ENCODE results near the gene CACNG4. TPM values are rescaled to one million over a fixed set of nuclear protein-coding genes. Genes with fewer than 3 reads are reported as not detected.

CACNG4 gene
- total RNA-seq, 2 experiments from 2014 or later = not detected

DNA sequence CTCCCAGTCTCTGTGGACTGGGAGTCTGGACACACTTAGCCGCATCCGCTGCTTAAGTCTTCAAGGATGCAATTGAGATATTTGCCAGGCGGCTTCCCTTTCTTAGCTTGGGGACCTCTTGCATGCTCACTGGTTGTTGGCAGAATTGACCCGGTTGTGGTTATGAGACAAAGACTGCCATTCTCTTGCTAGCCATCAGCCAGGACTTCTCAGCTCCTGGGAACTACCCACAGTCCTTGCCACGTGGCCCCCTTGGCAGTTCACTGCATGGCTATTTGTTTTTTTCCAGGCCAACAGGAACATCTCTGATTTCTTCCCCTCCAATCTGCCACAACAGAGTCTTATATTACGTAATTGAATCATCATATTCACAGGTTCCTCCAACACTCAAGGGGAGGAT lies 25.5 kb downstream of the CACNG4 start:
- no peak overlapping the region for H3K4me3 Mint-ChIP-seq
- H3K27ac Mint-ChIP-seq = no peak overlapping the region
- POLR2A ChIA-PET = no interaction called here
- DNase-seq (no peak), ATAC-seq (ENCODE audit: poor library complexity) (no peak)
- TF ChIP-seq, protein P1, sequence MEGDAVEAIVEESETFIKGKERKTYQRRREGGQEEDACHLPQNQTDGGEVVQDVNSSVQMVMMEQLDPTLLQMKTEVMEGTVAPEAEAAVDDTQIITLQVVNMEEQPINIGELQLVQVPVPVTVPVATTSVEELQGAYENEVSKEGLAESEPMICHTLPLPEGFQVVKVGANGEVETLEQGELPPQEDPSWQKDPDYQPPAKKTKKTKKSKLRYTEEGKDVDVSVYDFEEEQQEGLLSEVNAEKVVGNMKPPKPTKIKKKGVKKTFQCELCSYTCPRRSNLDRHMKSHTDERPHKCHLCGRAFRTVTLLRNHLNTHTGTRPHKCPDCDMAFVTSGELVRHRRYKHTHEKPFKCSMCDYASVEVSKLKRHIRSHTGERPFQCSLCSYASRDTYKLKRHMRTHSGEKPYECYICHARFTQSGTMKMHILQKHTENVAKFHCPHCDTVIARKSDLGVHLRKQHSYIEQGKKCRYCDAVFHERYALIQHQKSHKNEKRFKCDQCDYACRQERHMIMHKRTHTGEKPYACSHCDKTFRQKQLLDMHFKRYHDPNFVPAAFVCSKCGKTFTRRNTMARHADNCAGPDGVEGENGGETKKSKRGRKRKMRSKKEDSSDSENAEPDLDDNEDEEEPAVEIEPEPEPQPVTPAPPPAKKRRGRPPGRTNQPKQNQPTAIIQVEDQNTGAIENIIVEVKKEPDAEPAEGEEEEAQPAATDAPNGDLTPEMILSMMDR (IDR thresholded peaks at IDR 0.05) = no peak
- H3K36me3 Mint-ChIP-seq (ENCODE audit: low read depth) = no peaks in the 10 kb centered on the region
- H3K36me3 ChIP-seq (ENCODE audit: insufficient read depth, low read length) = no peaks in the 10 kb centered on the region
- H3K27ac ChIP-seq (ENCODE audit: low read depth in 1 of 2, low read length in 2 of 2) = no peak overlapping the region
- CTCF ChIA-PET = no interaction called here
- peaks cover 4 to 30% of the 10 kb centered on the region in 2 experiments for H3K27me3 ChIP-seq (ENCODE audit: control insufficient read depth in 1 of 2, insufficient read depth in 2 of 2, low read length in 2 of 2)
- intact Hi-C loops (cut with DNase I, micrococcal nuclease) = no loop called here
- H3K4me3 ChIP-seq (ENCODE audit: low read length) = no peak overlapping the region
- no peaks in the 10 kb centered on the region for H3K9me3 Mint-ChIP-seq
- H3K4me1 Mint-ChIP-seq (ENCODE audit: low read depth) = no peaks in the 10 kb centered on the region
- peaks cover 0 to 4% of the 10 kb centered on the region in 2 experiments for H3K9me3 ChIP-seq (ENCODE audit: control insufficient read depth in 1 of 2, insufficient read depth in 1 of 2, low read length in 2 of 2)
- H3K4me1 ChIP-seq (ENCODE audit: insufficient read depth, low read length) = no peaks in the 10 kb centered on the region
- H3K27me3 Mint-ChIP-seq = peaks cover 55% of the 10 kb centered on the region

DNA sequence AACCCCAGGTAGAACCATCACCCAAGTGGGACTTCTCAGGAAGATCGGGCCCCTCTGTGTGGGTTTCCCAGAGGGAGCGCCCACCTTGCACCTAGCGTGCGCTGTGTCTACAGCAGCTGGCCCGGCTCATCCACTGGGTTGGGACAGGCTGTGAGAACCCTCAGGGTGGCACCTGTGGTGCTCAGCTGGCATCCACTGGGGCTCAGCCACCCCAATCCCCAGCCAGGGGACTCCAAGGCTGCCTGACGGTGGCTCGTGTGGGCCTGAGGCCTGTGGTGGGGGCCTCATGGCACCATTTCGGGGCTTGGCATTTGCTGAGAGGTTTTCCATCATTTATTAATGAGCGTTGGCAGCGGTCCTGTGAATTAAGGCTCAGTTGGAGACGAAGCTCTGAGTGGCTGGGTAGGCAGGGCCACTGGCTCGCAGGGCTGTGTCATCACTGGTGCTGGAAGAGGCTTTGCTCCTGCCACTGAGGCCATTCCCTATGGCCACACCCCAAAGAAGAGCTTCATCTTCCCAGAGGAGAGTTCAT lies 28.5 kb downstream of the CACNG4 start:
- intact Hi-C loops (cut with DNase I, micrococcal nuclease) = no loop called here
- POLR2A ChIA-PET = no interaction called here

DNA sequence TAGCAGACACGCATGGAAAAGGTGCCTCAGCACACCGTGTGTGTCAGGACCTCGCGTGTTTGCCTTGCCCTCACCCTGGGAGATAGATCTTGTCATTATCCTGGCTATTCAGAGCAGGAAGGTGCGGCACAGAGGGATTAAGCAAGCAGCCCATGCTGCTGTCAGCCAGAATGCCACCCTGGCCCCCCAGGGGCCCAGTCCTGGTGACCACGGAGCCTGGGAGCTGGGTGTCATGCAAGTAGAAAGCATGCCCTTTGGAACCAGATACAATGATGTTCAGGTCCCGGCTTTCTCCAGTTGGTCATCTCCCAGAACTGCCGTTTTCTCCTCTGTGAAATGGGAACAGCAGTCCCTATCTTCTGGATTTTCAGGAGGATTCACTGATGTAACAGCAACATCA lies 29.9 kb downstream of the CACNG4 start:
- Histone ChIP-seq H3K27ac (ENCODE audit: low read depth in 1 of 2, low read length in 2 of 2) (no peak overlapping the region), H3K4me3 (ENCODE audit: low read length) (no peak overlapping the region), H3K27me3 (ENCODE audit: control insufficient read depth in 1 of 2, insufficient read depth in 2 of 2, low read length in 2 of 2) (peaks cover 2 to 10% of the 10 kb centered on the region in 2 experiments), H3K4me1 (ENCODE audit: insufficient read depth, low read length) (no peaks in the 10 kb centered on the region), H3K36me3 (ENCODE audit: insufficient read depth, low read length) (no peaks in the 10 kb centered on the region), H3K9me3 (ENCODE audit: control insufficient read depth in 1 of 2, insufficient read depth in 1 of 2, low read length in 2 of 2) (no peaks in the 10 kb centered on the region)
- intact Hi-C loops (cut with DNase I, micrococcal nuclease) = no loop called here
- Mint-ChIP-seq H3K9me3 (no peaks in the 10 kb centered on the region), H3K4me1 (ENCODE audit: low read depth) (no peaks in the 10 kb centered on the region), H3K36me3 (ENCODE audit: low read depth) (no peaks in the 10 kb centered on the region), H3K27me3 (peaks cover 27% of the 10 kb centered on the region), H3K4me3 (no peak overlapping the region), H3K27ac (no peak overlapping the region)
- ChIA-PET CTCF (interaction anchor here (0.7 kb wide), 1 partner anchor 10 kb away, joined by 3 read pairs; no protein-coding TSS in a partner anchor), POLR2A (no interaction called here)
- no peak for ATAC-seq (ENCODE audit: poor library complexity)
- no peak for DNase-seq
- TF ChIP-seq, protein P1 (IDR thresholded peaks at IDR 0.05) = no peak

More for the DNA sequence above, 28.5 kb downstream of the CACNG4 start:
- no peaks in the 10 kb centered on the region for H3K36me3 ChIP-seq (ENCODE audit: insufficient read depth, low read length)
- H3K36me3 Mint-ChIP-seq (ENCODE audit: low read depth) = no peaks in the 10 kb centered on the region
- no peak for ATAC-seq (ENCODE audit: poor library complexity)
- no peaks in the 10 kb centered on the region for H3K4me1 ChIP-seq (ENCODE audit: insufficient read depth, low read length)
- peaks cover 31% of the 10 kb centered on the region for H3K27me3 Mint-ChIP-seq
- no peak overlapping the region for H3K4me3 Mint-ChIP-seq
- no peaks in the 10 kb centered on the region for H3K9me3 Mint-ChIP-seq
- peaks cover 2 to 13% of the 10 kb centered on the region in 2 experiments for H3K27me3 ChIP-seq (ENCODE audit: control insufficient read depth in 1 of 2, insufficient read depth in 2 of 2, low read length in 2 of 2)
- no peak overlapping the region for H3K27ac Mint-ChIP-seq
- H3K27ac ChIP-seq (ENCODE audit: low read depth in 1 of 2, low read length in 2 of 2) = no peak overlapping the region
- CTCF ChIA-PET = no interaction called here
- no peaks in the 10 kb centered on the region for H3K4me1 Mint-ChIP-seq (ENCODE audit: low read depth)
- DNase-seq = no peak
- no peak overlapping the region for H3K4me3 ChIP-seq (ENCODE audit: low read length)
- TF ChIP-seq, protein P1 (IDR thresholded peaks at IDR 0.05) = no peak
- H3K9me3 ChIP-seq (ENCODE audit: control insufficient read depth in 1 of 2, insufficient read depth in 1 of 2, low read length in 2 of 2) = peaks cover 0 to 4% of the 10 kb centered on the region in 2 experiments
